NB4 (cell line): ENCODE results near the gene ADCY2.

Source experiments
- POLR2A ChIP-seq: IDR thresholded peaks from 2 replicates; pipeline ENCODE4 v1.6.1; 2011; ENCODE audit warnings: mild to moderate bottlenecking; ENCODE audit not compliant: insufficient read length; ENCODE audit errors: extremely low read depth
- TF ChIP-seq, protein P1 (sequence below): IDR thresholded peaks from one replicate; pipeline ENCODE4 v1.5.1; 2012; ENCODE audit warnings: low read depth, low read length

DNA sequence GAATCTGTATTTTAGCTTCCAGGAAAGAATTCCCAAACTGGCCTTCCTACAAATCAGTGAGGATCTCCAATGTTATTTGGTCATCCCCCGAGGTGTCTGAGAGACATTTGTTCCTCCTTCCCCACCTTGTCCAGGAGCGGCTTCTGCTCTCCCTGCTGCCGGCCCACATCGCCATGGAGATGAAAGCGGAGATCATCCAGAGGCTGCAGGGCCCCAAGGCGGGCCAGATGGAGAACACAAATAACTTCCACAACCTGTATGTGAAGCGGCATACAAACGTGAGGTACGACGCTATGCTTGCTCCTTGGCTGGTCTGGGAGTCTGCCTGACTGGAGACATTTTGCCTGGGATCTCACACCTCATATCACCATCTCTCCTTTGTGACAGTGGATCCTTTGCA, 294.6 kb downstream of the ADCY2 start:
- TF ChIP-seq POLR2A = no peak
- TF ChIP-seq, protein P1, sequence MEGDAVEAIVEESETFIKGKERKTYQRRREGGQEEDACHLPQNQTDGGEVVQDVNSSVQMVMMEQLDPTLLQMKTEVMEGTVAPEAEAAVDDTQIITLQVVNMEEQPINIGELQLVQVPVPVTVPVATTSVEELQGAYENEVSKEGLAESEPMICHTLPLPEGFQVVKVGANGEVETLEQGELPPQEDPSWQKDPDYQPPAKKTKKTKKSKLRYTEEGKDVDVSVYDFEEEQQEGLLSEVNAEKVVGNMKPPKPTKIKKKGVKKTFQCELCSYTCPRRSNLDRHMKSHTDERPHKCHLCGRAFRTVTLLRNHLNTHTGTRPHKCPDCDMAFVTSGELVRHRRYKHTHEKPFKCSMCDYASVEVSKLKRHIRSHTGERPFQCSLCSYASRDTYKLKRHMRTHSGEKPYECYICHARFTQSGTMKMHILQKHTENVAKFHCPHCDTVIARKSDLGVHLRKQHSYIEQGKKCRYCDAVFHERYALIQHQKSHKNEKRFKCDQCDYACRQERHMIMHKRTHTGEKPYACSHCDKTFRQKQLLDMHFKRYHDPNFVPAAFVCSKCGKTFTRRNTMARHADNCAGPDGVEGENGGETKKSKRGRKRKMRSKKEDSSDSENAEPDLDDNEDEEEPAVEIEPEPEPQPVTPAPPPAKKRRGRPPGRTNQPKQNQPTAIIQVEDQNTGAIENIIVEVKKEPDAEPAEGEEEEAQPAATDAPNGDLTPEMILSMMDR = no peak
